ENCODE measurements around the gene NOL9.
"Not testable (repeated sequence)": the region's sequence is repeated elsewhere in the genome, so short reads cannot be mapped to it uniquely, and the experiment has no call there.

NOL9 gene

GRCh38 chr1:6554031-6554906 is at the start of gene NOL9:
Gene NOL9, minus strand, starts transcription at chr1:6554513. Its CDS starts 11 bp downstream, at chr1:6554502.
- peak; percentile 47 for DNase-seq

- DNase-seq = no peak
Observed at GRCh38 chr1:6603238-6603914, 49.1 kb upstream of the NOL9 start.

- DNase-seq = no peak
Observed at GRCh38 chr1:6602669-6603237, 48.4 kb upstream of the NOL9 start, which contains the start of gene KLHL21. Gene KLHL21, minus strand, starts transcription at chr1:6602869. Its CDS starts 52 bp downstream, at chr1:6602817.

- no peak for DNase-seq
Observed at GRCh38 chr1:6601923-6602668, 47.8 kb upstream of the NOL9 start.

GRCh38 chr1:6601049-6601922 is 47.0 kb upstream of the NOL9 start:
- no peak for DNase-seq

- DNase-seq = no peak
Observed at GRCh38 chr1:6600410-6601048, 46.2 kb upstream of the NOL9 start.

- not testable (repeated sequence) for DNase-seq
Observed at GRCh38 chr1:6599991-6600390, 45.7 kb upstream of the NOL9 start.

GRCh38 chr1:6599141-6599975 is 45.0 kb upstream of the NOL9 start:
- no peak for DNase-seq

- no peak for DNase-seq
Observed at GRCh38 chr1:6597777-6598131, 43.4 kb upstream of the NOL9 start.

- DNase-seq = no peak
Observed at GRCh38 chr1:6596886-6597776, 42.8 kb upstream of the NOL9 start.

GRCh38 chr1:6596351-6596750 is 42.0 kb upstream of the NOL9 start:
- no peak for DNase-seq

- no peak for DNase-seq
Observed at GRCh38 chr1:6594977-6595740, 40.8 kb upstream of the NOL9 start.

- DNase-seq = no peak
Observed at GRCh38 chr1:6593810-6594209, 39.5 kb upstream of the NOL9 start.

GRCh38 chr1:6592865-6593593 is 38.7 kb upstream of the NOL9 start:
- no peak for DNase-seq

- no peak for DNase-seq
Observed at GRCh38 chr1:6592441-6592840, 38.1 kb upstream of the NOL9 start.

- no peak for DNase-seq
Observed at GRCh38 chr1:6591644-6592043, 37.3 kb upstream of the NOL9 start.

GRCh38 chr1:6591222-6591621 is 36.9 kb upstream of the NOL9 start:
- no peak for DNase-seq

GRCh38 chr1:6590046-6590445 is 35.7 kb upstream of the NOL9 start:
- no peak for DNase-seq
